Measurements from ENCODE around the gene TUBA1A.
A peak's percentile ranks its signal among the peaks of the same experiment; 100 is the strongest.
"Not testable (repeated sequence)": the region's sequence is repeated elsewhere in the genome, so short reads cannot be mapped to it uniquely, and the experiment has no call there.

TUBA1A gene

DNA sequence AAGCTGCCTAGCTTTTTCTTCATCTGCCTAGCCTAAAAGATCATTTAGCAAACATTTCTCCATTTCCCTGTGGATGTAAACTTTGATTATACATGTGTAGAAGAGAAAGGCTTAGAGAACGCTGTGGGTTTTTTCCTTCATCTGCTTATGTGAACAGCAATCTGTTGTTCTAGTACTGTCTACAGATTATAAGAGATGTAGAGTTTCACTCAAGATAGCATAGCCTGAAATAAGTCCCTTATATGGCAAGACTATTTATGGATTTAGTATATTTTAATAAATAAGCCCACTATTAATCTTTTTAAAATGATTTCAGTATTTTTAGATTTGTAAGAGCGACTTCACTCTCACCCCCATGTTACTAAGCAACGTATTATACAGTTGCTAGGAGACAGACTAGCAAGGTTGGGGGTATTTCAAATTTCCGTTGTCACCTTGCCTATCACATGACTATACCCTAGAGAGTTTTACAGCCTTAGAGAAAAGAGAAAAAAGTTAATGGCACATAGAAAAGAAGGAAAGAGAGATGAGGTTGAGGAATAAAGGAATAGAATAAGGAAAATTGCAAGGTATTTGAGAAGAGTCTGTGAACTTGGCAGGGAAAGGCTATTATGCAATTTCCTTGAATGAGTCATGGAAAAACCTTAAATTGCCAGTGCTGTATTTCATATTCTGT is 12.2 kb upstream of the TUBA1A start:
- no peak for DNase-seq

GRCh38 chr12:49198431-49199155 is 9.7 kb upstream of the TUBA1A start:
- no peak for DNase-seq

DNA sequence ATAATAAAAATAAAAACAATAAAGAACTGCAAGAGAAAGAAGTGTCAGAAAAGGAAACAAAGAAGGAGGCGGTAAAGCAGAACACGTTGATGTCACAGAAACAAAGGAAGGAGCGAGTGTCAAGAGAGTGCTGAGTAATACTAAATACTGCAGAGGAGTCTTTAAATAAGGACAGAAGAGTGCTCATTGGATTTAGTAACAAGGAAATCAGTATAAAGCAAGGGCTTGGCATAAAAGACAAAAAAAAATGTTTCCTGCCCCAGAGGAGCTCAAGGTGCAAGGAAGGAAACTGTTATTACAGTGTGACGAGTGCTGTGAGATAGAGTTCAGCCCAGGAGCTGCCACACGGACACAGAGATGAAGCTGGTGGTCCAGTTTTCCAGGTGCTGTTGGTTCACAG is 8.4 kb upstream of the TUBA1A start:
- DNase-seq, result no peak

DNA sequence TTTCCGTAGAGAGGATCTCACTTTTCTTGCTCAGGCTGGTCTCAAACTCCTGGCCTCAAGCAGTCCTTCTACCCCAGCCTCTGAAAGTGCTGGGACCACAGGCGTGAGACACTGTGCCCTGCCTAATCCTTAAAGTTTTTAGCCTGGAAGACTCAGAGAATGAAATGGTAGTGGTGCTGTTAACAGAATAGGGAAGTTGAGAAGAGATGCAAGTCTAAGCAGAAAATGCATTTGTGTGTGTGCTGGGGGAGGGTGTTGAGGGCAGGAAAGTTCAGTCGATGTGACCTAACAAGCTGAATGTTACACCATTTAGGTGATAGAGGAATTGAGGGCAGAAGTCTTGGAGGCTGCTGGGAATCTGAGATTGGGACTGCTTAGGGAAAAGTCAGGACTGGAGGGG is 6.9 kb upstream of the TUBA1A start:
- DNase-seq, result no peak

DNA sequence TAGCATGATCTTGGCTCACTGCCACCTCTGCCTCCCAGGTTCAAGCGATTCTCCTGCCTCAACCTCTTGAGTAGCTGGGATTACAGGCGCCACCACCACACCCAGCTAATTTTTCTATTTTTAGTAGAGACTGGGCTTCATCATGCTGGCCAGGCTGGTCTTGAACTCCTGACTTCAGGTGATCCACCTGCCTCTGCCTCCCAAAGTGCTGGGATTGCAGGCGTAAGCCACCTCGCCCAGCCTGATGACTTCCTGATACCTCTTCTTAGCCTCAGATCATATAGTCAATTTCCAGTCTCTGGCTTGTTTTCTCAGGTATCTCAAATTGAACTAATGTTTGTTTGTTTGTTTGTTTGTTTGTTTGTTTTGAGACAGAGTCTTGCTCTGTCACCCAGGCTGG is 4.9 kb upstream of the TUBA1A start:
- not testable (repeated sequence) for DNase-seq

DNA sequence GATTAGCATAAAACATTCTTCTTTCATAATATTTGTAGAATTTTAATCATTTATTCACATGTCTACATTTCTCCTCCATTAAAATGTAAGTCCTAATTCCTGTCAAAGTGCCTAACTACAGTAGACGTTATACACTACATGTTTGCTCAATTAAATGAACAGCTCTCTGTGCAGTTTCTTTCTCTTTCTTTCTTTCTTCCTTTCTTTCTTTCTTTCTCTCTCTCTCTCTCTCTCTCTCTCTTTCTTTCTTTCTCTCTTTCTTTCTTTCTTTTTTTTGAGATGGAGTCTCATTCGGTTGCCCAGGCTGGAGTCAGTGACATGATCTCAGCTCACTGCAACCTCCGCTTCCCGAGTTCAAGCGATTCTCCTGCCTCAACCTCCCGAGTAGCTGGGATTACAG is 2.6 kb upstream of the TUBA1A start:
- not testable (repeated sequence) for DNase-seq

DNA sequence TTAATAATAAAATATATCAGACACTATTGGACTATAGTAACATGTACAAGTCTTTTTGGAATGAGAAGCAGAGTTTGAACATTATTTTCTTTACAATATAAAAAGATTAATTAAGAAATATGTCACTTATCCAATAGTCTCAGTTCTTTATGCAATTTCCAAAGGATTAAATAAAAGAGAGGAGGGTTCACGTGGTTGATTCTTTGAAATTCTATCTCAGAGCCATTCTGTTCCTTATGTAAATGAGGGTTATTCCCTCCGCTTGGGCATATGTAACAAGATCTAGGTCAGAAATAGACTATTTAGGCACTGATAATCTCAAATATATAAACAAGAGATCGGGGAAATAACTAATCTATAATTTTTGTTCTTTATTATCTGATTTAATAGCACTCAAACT is 2.1 kb upstream of the TUBA1A start:
- no peak for DNase-seq

GRCh38 chr12:49189731-49190716 is 1.1 kb upstream of the TUBA1A start:
- DNase-seq, result no peak

DNA sequence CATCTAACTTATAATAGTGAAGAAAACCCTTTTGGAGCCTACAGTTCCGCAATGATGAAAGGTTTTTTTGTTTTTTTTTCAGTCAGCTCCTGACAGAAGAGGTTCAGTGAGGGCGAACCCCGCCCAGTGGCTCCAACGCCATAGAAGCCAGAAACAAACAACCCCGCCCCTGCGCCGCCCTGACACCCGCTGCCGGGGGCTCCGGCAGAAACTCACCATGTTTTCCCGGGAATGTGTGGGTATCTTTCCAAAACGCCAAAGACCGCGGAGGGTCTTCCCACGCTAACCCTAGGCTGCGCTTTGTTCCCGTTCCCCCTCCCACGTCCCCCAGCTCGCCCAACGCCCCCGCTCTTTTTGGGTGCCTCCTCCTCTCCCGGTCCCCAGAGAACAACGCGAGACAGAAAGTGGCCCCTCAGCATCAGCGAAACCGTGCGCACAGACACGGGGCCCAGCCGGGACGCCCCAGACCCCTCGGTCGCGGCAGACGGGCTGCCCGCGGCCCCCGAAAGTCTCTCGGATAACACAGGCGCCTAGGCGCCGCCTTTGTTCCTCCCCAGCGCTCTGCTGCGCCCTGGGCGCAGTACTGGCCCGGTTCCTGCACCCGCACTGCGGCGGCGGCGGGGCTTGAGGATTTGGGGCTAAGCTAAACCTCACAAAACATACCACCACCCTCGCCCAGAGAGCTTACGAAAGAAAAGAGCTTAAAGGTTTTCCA is 522 bp downstream of the TUBA1A start:
- DNase-seq, result peak; percentile 86

- DNase-seq, result peak; percentile 77
Measured at GRCh38 chr12:49187184-49187583, 1.7 kb downstream of the TUBA1A start.

GRCh38 chr12:49186307-49186706 is 2.6 kb downstream of the TUBA1A start:
- not testable (repeated sequence) for DNase-seq

- not testable (repeated sequence) for DNase-seq
Measured at GRCh38 chr12:49184697-49185096, 4.2 kb downstream of the TUBA1A start.

DNA sequence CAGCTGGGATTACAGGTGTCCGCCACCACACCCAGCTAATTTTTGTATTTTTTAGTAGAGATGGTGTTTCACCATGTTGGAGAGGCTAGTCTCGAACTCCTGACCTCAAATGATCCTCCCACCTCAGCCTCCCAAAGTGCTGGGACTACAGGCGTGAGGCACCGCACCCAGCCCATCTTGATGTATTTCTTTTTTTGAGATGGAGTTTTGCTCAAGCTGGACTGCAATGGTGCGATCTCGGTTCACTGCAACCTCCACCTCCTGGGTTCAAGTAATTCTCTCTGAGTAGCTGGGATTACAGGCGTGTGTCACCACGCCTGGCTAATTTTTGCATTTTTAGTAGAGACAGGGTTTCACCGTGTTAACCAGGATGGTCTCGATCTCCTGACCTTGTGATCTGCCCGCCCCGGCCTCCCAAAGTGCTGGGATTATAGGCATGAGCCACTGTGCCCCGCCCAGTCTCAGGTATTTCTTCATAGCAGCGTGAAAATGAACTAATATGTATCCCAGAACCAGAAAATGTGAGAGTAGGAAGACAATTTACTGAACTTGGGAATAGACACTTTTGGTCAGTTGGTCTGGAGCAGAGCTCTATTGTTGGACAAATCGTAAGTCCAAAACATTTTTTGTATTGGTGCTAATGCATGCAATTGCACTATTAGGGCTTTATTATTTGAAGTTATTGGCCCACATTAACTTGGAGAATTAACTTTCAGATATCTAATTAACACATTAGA is 5.5 kb downstream of the TUBA1A start:
- not testable (repeated sequence) for DNase-seq

GRCh38 chr12:49174218-49174617 is 14.7 kb downstream of the TUBA1A start:
- no peak for DNase-seq

GRCh38 chr12:49170924-49171323 is 18.0 kb downstream of the TUBA1A start:
- no peak for DNase-seq

- no peak for DNase-seq
Measured at GRCh38 chr12:49165114-49165513, 23.8 kb downstream of the TUBA1A start.

DNA sequence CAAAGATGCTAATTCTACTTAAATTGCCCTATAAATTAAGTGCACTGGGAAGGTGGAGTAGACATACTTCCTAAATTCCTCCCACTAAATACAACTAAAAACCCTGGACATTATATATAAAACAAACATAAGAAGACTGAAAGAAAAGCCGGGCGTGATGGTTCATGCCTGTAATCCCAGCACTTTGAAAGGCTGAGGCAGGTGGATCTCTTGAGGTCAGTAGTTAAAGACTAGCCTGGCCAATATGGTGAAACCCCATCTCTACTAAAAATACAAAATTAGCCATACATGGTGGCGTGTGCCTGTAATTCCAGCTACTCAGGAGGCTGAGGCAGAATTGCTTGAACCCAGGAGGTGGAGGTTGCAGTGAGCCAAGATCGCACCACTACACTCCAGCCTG is 27.0 kb downstream of the TUBA1A start:
- not testable (repeated sequence) for DNase-seq

- no peak for DNase-seq
Measured at GRCh38 chr12:49161092-49161795, 27.6 kb downstream of the TUBA1A start.

GRCh38 chr12:49160399-49160798 is 28.5 kb downstream of the TUBA1A start:
- DNase-seq, result no peak

- no peak for DNase-seq
Measured at GRCh38 chr12:49154221-49154620, 34.7 kb downstream of the TUBA1A start.

DNA sequence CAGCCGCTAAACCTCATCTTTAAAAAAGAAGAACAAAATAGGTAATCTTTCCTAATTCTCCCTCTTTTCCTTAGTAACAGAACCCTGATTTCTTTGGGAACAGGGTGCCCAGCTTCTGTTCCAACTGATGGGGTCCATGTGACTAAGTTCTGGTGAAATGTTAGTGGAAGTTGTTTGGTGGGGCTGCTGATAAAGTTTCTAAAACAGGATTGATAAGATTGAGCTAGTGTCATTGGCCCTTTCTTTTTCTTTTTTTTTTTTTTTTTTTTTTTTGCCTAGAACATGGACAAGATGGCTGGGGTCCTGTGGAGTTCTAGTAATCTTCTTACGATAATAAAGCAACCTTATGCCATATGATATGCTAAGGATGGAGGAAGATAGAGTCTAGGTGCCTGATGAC is 41.5 kb downstream of the TUBA1A start:
- no peak for DNase-seq

Data from right forelimb (tissue), 1 donor.